K562 (cell line): ENCODE results near the gene STK24. TPM values are rescaled to one million over a fixed set of nuclear protein-coding genes. Genes with fewer than 3 reads are reported as not detected.

Source experiments
- CCNT2 ChIP-seq: IDR thresholded peaks from 2 replicates; pipeline ENCODE4 v1.6.1; 2011; ENCODE audit warnings: borderline replicate concordance, low read depth, mild to moderate bottlenecking, moderate library complexity, mixed read lengths, low read length; ENCODE audit not compliant: insufficient read length; ENCODE audit errors: extremely low read depth
- MNT ChIP-seq, 2 experiments: fragments of 450-650 bp; conservative IDR thresholded peaks; 2 replicates each; pipeline ENCODE4 v1.6.1; 2017; ENCODE audit warnings: mild to moderate bottlenecking in 2 of 2, moderate library complexity in 2 of 2
- NR2C1 ChIP-seq, 2 experiments: fragments of 450-650 bp; IDR thresholded peaks; 2 replicates each; pipeline ENCODE4 v1.6.1; 2017; ENCODE audit warnings: mild to moderate bottlenecking in 2 of 2, antibody characterized with exemption in 1 of 2, inconsistent platforms in 1 of 2, missing compliant biosample characterization in 1 of 2, missing genetic modification characterization in 1 of 2
- NR2C2 ChIP-seq, 2 experiments: fragments of 200-800 bp in 1 of 2; sonication (Bioruptor generic) in 1 of 2; sonication (generic) in 1 of 2; formaldehyde crosslinking in 1 of 2; IDR thresholded peaks; 2 replicates each; pipeline versions ENCODE4 v1.6.1 to v1.8.0; 2016 to 2022; ENCODE audit warnings: mild to moderate bottlenecking in 1 of 2, missing compliant biosample characterization in 1 of 2, missing genetic modification characterization in 1 of 2, missing genetic modification reagents in 1 of 2
- POLR2AphosphoS2 ChIP-seq: IDR thresholded peaks from 2 replicates; pipeline ENCODE4 v1.6.1; 2012; ENCODE audit warnings: low read length, improper control_type of control experiment
- TAF1 ChIP-seq: IDR thresholded peaks from 2 replicates; pipeline ENCODE4 v1.6.1; 2011; ENCODE audit warnings: mild to moderate bottlenecking, low read length, moderate library complexity; ENCODE audit not compliant: insufficient read depth, control insufficient read depth, severe bottlenecking; ENCODE audit errors: extremely low read depth
- TBP ChIP-seq: optimal IDR thresholded peaks from 2 replicates; pipeline ENCODE3; 2011; ENCODE audit warnings: low read depth, low read length, improper control_type of control experiment
- TCFL5 ChIP-seq: fragments of 250-450 bp; sonication (Bioruptor Pico); conservative IDR thresholded peaks from 2 replicates; pipeline ENCODE4 v1.6.1; 2021; ENCODE audit warnings: mild to moderate bottlenecking, moderate library complexity, matching md5 sums
- TSHZ1 ChIP-seq: fragments of 250-450 bp; sonication (Bioruptor Pico); IDR thresholded peaks from 2 replicates; pipeline ENCODE4 v1.4.0; 2020; ENCODE audit warnings: mild to moderate bottlenecking, moderate library complexity
- ZBTB7A ChIP-seq: IDR thresholded peaks from 2 replicates; pipeline ENCODE4 v1.6.1; 2011; ENCODE audit warnings: low read depth, mild to moderate bottlenecking, low read length, moderate library complexity, borderline replicate concordance; ENCODE audit not compliant: control insufficient read depth
- ZHX1 ChIP-seq: fragments of 150-350 bp; conservative IDR thresholded peaks from 2 replicates; pipeline ENCODE4 v1.6.1; 2014; ENCODE audit warnings: low read length
- ZNF175 ChIP-seq: fragments of 200-800 bp; sonication (Bioruptor generic); IDR thresholded peaks from 2 replicates; pipeline ENCODE4 v1.6.1; 2016; ENCODE audit warnings: low read depth, mild to moderate bottlenecking, missing genetic modification characterization, missing compliant biosample characterization
- ZNF217 ChIP-seq: sonication (generic); formaldehyde crosslinking; IDR thresholded peaks from 2 replicates; pipeline ENCODE4 v1.8.0; 2022; ENCODE audit warnings: mild to moderate bottlenecking, missing genetic modification reagents
- ZNF518B ChIP-seq: fragments of 250-450 bp; sonication (Bioruptor Pico); IDR thresholded peaks from 2 replicates; pipeline ENCODE4 v1.5.0; 2021; ENCODE audit warnings: mild to moderate bottlenecking, moderate library complexity
- polyA plus RNA-seq, 8 experiments: library from polyadenylated mRNA; depleted of rRNA in 4 of 8; stranded (reverse) in 5 of 8; unstranded in 3 of 8; fragments of >200 nt; fragmentation: Nextera tagmentation in 2 of 8; fragmentation: Illumina TruSeq in 1 of 8; extraction: Ambion mirVana in 2 of 8; extraction: Trizol in 1 of 8; gene quantifications; 2 replicates each; pipeline versions ENCODE4 v1.2.1 to v1.2.3, GENCODE V29; 2011 to 2014; ENCODE audit warnings: inconsistent platforms in 1 of 8, missing spikeins in 1 of 8
- total RNA-seq, 7 experiments: library from RNA; depleted of rRNA in 6 of 7; stranded (reverse); fragments of >200 nt in 6 of 7; fragmentation: Illumina TruSeq in 2 of 7; extraction: Trizol in 2 of 7; gene quantifications; 2 replicates each; pipeline versions ENCODE4 v1.2.1 to v1.2.3, GENCODE V29; 2011 to 2021; ENCODE audit warnings: low replicate concordance in 1 of 7

STK24 gene
- total and polyA plus RNA-seq, 9 of the 15 experiments (the other 6 are each of a cell fraction or from before 2014, with no cell fraction given) = 3.8 to 78.4 (median 28.2) TPM

- no peak for TF ChIP-seq ZNF518B (CRISPR knock-in tag)
- TF ChIP-seq ZHX1 = no peak
- 0 out of 2 replicates have a peak, but pooled peaks have one; percentile 61 for TF ChIP-seq ZNF175 (CRISPR knock-in tag)
- TF ChIP-seq TBP = no peak
- peak; percentile 30 for TF ChIP-seq TAF1
- no peak for TF ChIP-seq ZBTB7A
- TF ChIP-seq NR2C1 (IDR thresholded peaks at IDR 0.05) = peak; percentile 73
- TF ChIP-seq NR2C1 (tag; IDR thresholded peaks at IDR 0.05) = peak; percentile 84
- no peak for TF ChIP-seq TCFL5 (CRISPR knock-in tag)
- TF ChIP-seq CCNT2 = no peak
- TF ChIP-seq MNT (conservative IDR thresholded peaks at IDR 0.05) = no peak
- TF ChIP-seq POLR2AphosphoS2 = no peak
- no peak for TF ChIP-seq ZNF217 (CRISPR knock-in tag)
- TF ChIP-seq TSHZ1 = no peak
- peak; percentile 55; the same call in 1 of the 2 replicates for TF ChIP-seq NR2C2 (CRISPR knock-in tag; IDR thresholded peaks at IDR 0.05)
- peak; percentile 84 for TF ChIP-seq NR2C2 (tag; IDR thresholded peaks at IDR 0.05)
Observed at GRCh38 chr13:98476538-98476966, 100.4 kb downstream of the STK24 start (continued).
